DND-41 (cell line): Measurements from ENCODE around the gene CHID1.

Experiments
- EZH2 ChIP-seq: IDR thresholded peaks from 3 replicates; pipeline ENCODE4 v1.6.1; 2012; ENCODE audit warnings: borderline replicate concordance, low read depth, mild to moderate bottlenecking, moderate library complexity, low read length, inconsistent platforms; ENCODE audit not compliant: severe bottlenecking
- TF ChIP-seq, protein P1 (sequence below): IDR thresholded peaks from 2 replicates; pipeline ENCODE4 v1.5.1; 2012; ENCODE audit warnings: borderline replicate concordance, low read length, moderate library complexity, mild to moderate bottlenecking; ENCODE audit not compliant: poor library complexity, severe bottlenecking; ENCODE audit errors: extremely low read depth

DNA sequence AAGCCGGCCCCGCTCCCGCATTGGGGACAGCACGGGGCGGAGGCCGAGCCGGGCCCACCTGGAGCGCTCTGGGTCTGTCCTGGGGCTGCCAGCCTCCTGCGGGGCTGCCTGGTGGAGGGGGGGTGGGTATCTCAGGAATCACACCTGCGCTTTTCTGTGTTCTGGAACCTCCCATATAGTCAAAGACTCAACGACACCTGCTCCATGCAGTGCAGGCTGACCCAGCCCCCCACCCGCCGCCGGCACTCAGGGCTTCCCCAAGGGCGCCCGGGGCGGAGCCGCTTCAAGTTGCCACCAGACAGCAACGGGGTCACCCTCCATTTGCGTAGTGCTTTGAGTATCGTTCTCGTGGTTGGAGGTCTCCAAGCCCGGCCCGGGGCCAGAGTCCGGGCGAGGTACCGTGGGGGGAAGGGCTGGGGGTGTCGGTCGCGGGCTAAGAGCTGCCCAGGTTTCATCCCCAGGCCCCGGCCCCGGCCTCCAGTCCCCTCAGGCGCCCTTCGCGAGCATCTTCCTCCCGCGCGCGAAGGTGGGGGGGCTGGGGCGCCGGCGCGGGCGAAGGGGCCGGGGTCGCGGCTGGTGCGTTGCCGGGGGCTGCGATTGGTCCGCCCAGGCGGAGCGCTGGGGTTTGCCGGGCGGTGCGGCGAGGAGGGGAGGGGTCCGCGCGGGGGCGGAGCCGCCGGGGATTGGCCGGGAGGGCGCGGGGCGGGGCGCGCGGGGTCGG, 61.3 kb downstream of the CHID1 start:
- TF ChIP-seq, protein P1, sequence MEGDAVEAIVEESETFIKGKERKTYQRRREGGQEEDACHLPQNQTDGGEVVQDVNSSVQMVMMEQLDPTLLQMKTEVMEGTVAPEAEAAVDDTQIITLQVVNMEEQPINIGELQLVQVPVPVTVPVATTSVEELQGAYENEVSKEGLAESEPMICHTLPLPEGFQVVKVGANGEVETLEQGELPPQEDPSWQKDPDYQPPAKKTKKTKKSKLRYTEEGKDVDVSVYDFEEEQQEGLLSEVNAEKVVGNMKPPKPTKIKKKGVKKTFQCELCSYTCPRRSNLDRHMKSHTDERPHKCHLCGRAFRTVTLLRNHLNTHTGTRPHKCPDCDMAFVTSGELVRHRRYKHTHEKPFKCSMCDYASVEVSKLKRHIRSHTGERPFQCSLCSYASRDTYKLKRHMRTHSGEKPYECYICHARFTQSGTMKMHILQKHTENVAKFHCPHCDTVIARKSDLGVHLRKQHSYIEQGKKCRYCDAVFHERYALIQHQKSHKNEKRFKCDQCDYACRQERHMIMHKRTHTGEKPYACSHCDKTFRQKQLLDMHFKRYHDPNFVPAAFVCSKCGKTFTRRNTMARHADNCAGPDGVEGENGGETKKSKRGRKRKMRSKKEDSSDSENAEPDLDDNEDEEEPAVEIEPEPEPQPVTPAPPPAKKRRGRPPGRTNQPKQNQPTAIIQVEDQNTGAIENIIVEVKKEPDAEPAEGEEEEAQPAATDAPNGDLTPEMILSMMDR: no peak
- no peak for TF ChIP-seq EZH2
